Mesothelial cell of epicardium (in vitro differentiated cells): ENCODE results near the gene TNNT3. TPM values are rescaled to one million over a fixed set of nuclear protein-coding genes. Genes with fewer than 3 reads are reported as not detected.

Source experiments
- DNase-seq, 2 experiments: peaks; one replicate each; pipeline ENCODE4 v3.0.0; 2021; ENCODE audit warnings: low spot score in 2 of 2; ENCODE audit not compliant: unreplicated experiment in 2 of 2
- H3K27ac Mint-ChIP-seq: 2 replicates; pipeline ENCODE4 v1.8.0; 2021; ENCODE audit warnings: mixed read lengths
- H3K27me3 Mint-ChIP-seq: 2 replicates; pipeline ENCODE4 v1.8.0; 2021; ENCODE audit warnings: low read depth, mixed read lengths
- H3K36me3 Mint-ChIP-seq: 2 replicates; pipeline ENCODE4 v1.8.0; 2021; ENCODE audit warnings: mixed read lengths
- H3K4me1 Mint-ChIP-seq: 2 replicates; pipeline ENCODE4 v1.8.0; 2021; ENCODE audit warnings: mixed read lengths
- H3K4me3 Mint-ChIP-seq: 2 replicates; pipeline ENCODE4 v1.8.0; 2021; ENCODE audit warnings: mild to moderate bottlenecking, moderate library complexity, mixed read lengths
- H3K9me3 Mint-ChIP-seq: 2 replicates; pipeline ENCODE4 v1.8.0; 2021; ENCODE audit warnings: mixed read lengths
- total RNA-seq: library from RNA; stranded (reverse); gene quantifications from 3 replicates; pipeline ENCODE4 v1.2.1, GENCODE V29; 2021
- TF ChIP-seq, protein P1 (sequence below): fragments of 200-600 bp; sonication (generic); IDR thresholded peaks from one replicate; pipeline ENCODE4 v1.5.0; 2021; ENCODE audit warnings: antibody characterized with exemption; ENCODE audit not compliant: unreplicated experiment

Gene TNNT3
- total RNA-seq, 1 donor from 2014 or later, result 15.2 TPM

DNA sequence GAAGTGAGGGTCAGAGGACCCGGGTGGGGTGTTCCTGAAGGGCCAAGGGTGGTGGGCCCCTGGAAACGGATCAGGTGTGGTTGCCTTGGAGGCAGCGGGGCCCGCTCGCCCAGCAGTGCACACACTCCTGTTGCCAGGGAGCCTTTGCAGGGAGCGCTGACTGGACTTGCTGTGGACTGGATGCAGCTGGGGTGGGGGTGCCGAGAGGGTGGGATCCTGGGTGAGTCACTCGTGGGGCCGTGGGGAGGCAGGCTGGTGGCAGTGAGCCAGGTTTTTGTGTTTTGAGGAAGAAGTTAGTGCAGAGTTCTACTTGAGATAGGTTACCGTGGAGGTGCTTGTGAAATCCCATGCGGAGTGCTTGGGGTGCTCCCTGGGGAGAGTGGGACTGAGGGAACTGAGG lies 28.9 kb downstream of the TNNT3 start:
- DNase-seq, result no peak
- Mint-ChIP-seq H3K27me3 (no peaks in the 10 kb centered on the region), H3K4me1 (peaks cover 4% of the 10 kb centered on the region), H3K36me3 (no peaks in the 10 kb centered on the region), H3K4me3 (no peak overlapping the region), H3K9me3 (no peaks in the 10 kb centered on the region), H3K27ac (no peak overlapping the region)
- TF ChIP-seq, protein P1, sequence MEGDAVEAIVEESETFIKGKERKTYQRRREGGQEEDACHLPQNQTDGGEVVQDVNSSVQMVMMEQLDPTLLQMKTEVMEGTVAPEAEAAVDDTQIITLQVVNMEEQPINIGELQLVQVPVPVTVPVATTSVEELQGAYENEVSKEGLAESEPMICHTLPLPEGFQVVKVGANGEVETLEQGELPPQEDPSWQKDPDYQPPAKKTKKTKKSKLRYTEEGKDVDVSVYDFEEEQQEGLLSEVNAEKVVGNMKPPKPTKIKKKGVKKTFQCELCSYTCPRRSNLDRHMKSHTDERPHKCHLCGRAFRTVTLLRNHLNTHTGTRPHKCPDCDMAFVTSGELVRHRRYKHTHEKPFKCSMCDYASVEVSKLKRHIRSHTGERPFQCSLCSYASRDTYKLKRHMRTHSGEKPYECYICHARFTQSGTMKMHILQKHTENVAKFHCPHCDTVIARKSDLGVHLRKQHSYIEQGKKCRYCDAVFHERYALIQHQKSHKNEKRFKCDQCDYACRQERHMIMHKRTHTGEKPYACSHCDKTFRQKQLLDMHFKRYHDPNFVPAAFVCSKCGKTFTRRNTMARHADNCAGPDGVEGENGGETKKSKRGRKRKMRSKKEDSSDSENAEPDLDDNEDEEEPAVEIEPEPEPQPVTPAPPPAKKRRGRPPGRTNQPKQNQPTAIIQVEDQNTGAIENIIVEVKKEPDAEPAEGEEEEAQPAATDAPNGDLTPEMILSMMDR, result no peak

DNA sequence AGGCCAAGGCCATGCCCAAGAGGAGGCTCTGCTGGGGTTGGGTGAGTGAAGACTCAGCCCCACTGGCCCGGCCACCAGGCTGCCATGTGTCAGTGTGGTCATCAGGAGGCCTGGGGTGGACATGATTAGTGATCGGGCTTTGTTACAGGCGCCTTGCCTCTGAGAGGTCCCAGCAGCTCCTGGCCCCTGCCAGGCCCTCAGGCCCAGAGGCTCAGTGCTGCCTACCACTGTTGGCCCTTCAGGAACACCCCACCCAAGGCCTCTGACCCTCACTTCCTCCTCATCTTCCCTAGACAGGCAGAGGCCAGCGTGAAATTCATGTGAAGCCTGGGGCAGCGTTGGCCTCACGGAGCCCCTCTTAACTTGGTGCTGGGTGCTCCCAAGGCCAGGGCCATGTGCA lies 29.8 kb downstream of the TNNT3 start:
- DNase-seq, result no peak

DNA sequence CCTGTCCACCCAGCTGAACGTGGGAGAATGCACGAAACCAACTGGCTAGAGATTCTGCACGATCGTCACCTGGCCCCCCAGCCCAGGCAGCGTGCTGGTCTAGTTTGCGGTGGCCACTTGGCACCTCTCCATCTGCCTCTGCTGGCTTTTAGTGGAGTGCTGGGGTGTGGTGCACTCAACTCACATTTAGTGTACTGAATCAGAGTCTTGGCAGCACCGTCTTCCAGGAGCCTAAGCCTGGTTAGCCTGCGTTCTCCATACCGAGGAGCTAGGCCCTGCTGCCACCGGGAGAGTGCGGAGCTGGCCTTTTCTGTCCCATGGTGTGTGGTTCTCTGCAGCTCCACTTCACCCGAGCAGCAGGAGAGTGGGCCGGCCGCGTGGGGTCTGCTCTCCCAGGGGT lies 30.4 kb downstream of the TNNT3 start:
- Mint-ChIP-seq H3K9me3 (no peaks in the 10 kb centered on the region), H3K4me3 (no peak overlapping the region), H3K4me1 (no peaks in the 10 kb centered on the region), H3K27me3 (no peaks in the 10 kb centered on the region), H3K27ac (no peak overlapping the region), H3K36me3 (no peaks in the 10 kb centered on the region)
- no peak for DNase-seq
- TF ChIP-seq, protein P1, result no peak

More for the DNA sequence above, 29.8 kb downstream of the TNNT3 start:
- no peak overlapping the region for H3K4me3 Mint-ChIP-seq
- H3K36me3 Mint-ChIP-seq, result no peaks in the 10 kb centered on the region
- no peaks in the 10 kb centered on the region for H3K9me3 Mint-ChIP-seq
- TF ChIP-seq, protein P1, result no peak
- no peaks in the 10 kb centered on the region for H3K27me3 Mint-ChIP-seq
- H3K4me1 Mint-ChIP-seq, result no peaks in the 10 kb centered on the region
- no peak overlapping the region for H3K27ac Mint-ChIP-seq

DNA sequence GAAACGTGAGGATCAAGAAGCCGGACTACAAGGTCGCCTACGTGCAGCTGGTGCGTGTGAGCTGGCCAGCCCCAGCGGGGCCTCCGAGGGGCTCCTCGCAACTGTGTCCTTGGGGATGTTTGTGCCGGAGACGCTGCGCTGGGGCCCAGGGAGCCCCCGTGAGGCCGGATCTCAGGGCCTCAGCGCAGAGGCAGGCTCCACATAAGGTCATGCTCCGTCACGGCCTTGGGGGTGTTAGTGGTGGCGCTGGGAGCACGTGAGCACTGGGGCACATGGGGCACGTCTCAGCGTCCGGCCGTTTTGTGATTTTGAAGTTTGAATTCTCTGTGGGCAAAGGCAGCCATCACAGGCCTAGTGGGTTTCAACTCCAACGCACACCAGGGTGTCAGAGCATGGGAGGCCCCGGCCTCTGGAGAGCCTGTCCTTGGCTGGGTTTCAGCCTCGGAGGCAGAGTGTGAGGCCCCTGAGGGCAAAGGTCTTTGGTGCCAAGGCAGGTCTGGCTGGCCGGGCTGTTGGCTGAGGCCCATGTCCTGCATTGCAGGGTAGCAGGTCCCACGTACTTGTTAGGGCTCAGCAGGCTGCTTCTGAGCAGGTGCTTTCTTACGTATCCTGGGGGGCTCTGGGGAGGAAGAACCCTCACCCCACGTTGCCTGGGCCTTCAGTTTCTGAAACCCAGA lies 33.4 kb downstream of the TNNT3 start:
- Mint-ChIP-seq H3K27ac (no peak overlapping the region), H3K4me3 (no peak overlapping the region), H3K4me1 (no peaks in the 10 kb centered on the region), H3K9me3 (no peaks in the 10 kb centered on the region), H3K27me3 (no peaks in the 10 kb centered on the region), H3K36me3 (no peaks in the 10 kb centered on the region)
- TF ChIP-seq, protein P1, result no peak
- DNase-seq, result no peak

DNA sequence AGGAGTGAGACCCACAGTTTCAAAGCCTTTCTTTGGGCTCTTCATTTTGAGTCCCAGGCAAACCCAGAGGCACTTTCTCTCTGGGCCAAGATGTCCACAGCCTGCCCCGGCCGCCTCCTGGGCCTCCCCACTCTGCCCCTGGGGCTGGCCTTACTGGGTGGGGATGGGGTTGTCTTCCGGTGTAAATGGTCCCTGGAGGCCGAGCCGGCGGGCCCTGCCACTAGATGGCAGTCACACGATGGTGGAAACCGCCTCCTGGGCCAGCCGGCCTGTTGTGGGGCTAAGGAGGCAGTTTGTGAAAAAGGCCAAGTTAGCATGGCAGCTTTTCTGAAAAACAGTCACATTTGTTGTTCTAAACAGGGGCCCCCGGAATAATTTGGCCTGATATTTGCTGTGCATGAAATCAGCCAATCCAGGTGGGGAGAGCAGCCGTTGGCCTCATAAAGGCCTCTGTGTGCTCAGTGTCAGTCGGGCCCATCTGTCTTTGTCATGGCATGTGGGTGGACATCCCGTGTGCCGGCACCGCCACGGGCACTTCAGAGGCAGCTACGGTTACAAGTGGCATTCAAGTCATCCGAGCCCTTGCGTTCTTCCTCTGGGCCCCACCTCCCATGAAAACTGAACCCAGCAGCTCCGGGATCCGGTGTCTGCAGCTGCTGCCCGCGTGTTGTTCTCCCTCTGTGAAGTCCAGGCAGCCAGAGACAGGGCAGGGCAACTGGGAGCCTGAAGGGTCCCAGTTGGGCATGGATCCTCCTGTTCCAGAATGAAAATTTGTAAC lies 34.2 kb downstream of the TNNT3 start:
- no peak for DNase-seq
- Mint-ChIP-seq H3K4me1 (no peaks in the 10 kb centered on the region), H3K27me3 (no peaks in the 10 kb centered on the region), H3K9me3 (no peaks in the 10 kb centered on the region), H3K4me3 (no peak overlapping the region), H3K27ac (no peak overlapping the region), H3K36me3 (no peaks in the 10 kb centered on the region)
- TF ChIP-seq, protein P1, result no peak
